Astrocyte of the spinal cord (primary cell): ENCODE data around the gene TOR1AIP1.

Source experiments
- DNase-seq: peaks from one replicate; pipeline ENCODE4 v3.0.0; 2011; ENCODE audit warnings: low read depth, low spot score
- H3K4me3 ChIP-seq: 2 replicates; pipeline ENCODE4 v1.5.1; 2011; ENCODE audit warnings: low read depth, mild to moderate bottlenecking, low read length, moderate library complexity
- CTCF ChIP-seq: IDR thresholded peaks from 2 replicates; pipeline ENCODE4 v1.5.1; 2012; ENCODE audit warnings: low read depth, mild to moderate bottlenecking, low read length, inconsistent platforms
- in situ Hi-C: cut with HindIII; loops from 2 replicates; pipeline ENCODE4 v1.10.0; 2017; ENCODE audit warnings: low sequenced_read_pairs

TOR1AIP1 gene

GRCh38 chr1:179933219-179933618 is 51.1 kb downstream of the TOR1AIP1 start:
- no peak for TF ChIP-seq CTCF
- in situ Hi-C loops: no loop called here
- H3K4me3 ChIP-seq: no peak overlapping the region
- no peak for DNase-seq

GRCh38 chr1:179935909-179936496 is 53.9 kb downstream of the TOR1AIP1 start:
- TF ChIP-seq CTCF: no peak
- no peak for DNase-seq
- in situ Hi-C loops: no loop called here
- H3K4me3 ChIP-seq: no peak overlapping the region

- DNase-seq: no peak
- no peak overlapping the region for H3K4me3 ChIP-seq
- in situ Hi-C loops: no loop called here
- no peak for TF ChIP-seq CTCF
Measured at GRCh38 chr1:179937668-179938254, 55.7 kb downstream of the TOR1AIP1 start.

GRCh38 chr1:179938752-179939151 is 56.7 kb downstream of the TOR1AIP1 start:
- in situ Hi-C loops: no loop called here
- no peak for DNase-seq
- H3K4me3 ChIP-seq: no peak overlapping the region
- TF ChIP-seq CTCF: no peak

GRCh38 chr1:179939941-179940340 is 57.9 kb downstream of the TOR1AIP1 start:
- no peak for TF ChIP-seq CTCF
- DNase-seq: no peak
- in situ Hi-C loops: no loop called here
- no peak overlapping the region for H3K4me3 ChIP-seq

GRCh38 chr1:179941454-179941853 is 59.4 kb downstream of the TOR1AIP1 start:
- in situ Hi-C loops: no loop called here
- DNase-seq: no peak
- no peak overlapping the region for H3K4me3 ChIP-seq
- TF ChIP-seq CTCF: no peak
